H1 (cell line): ENCODE measurements around the gene P4HA3. TPM values are rescaled to one million over a fixed set of nuclear protein-coding genes. Genes with fewer than 3 reads are reported as not detected.

Experiments used
- CTCF ChIA-PET: fragments of 300-600 bp; sonication (Branson Sonifier 250); formaldehyde crosslinking; loops from one replicate; lab custom pipeline; 2021; ENCODE audit not compliant: partially characterized antibody; lab: Charles Lee
- POLR2A ChIA-PET: fragments of 300-600 bp; sonication (Branson Sonifier 250); formaldehyde crosslinking; loops from one replicate; lab custom pipeline; 2021; ENCODE audit warnings: inconsistent platforms; ENCODE audit not compliant: partially characterized antibody; lab: Charles Lee
- DNase-seq, 2 experiments: peaks; one replicate each; pipeline versions ENCODE4 v3.0.0 to v3.0.0-alpha.2; 2010 to 2022; ENCODE audit warnings: low spot score in 2 of 2, low read depth in 1 of 2, mixed read lengths in 1 of 2
- FAIRE-seq: peaks from 2 replicates; lab custom pipeline; 2011; peaks lifted over from hg19 to GRCh38; lab: Jason Lieb, UNC
- H2AFZ ChIP-seq: 2 replicates; pipeline ENCODE4 v1.8.1; 2012; ENCODE audit warnings: low read length, inconsistent platforms
- H2AK5ac ChIP-seq: 2 replicates; pipeline ENCODE4 v1.6.1; 2013; ENCODE audit warnings: low read depth, low read length
- H2BK120ac ChIP-seq: replicated peaks from 2 replicates; pipeline ENCODE3; 2013; ENCODE audit warnings: low read depth, low read length, inconsistent platforms
- H2BK12ac ChIP-seq: 2 replicates; pipeline ENCODE4 v1.6.1; 2013; ENCODE audit warnings: low read depth, low read length
- H2BK15ac ChIP-seq: 2 replicates; pipeline ENCODE4 v1.6.1; 2013; ENCODE audit warnings: low read length
- H2BK20ac ChIP-seq: 2 replicates; pipeline ENCODE4 v1.6.1; 2013; ENCODE audit warnings: low read length
- H2BK5ac ChIP-seq: 2 replicates; pipeline ENCODE4 v1.6.1; 2013; ENCODE audit warnings: low read depth, low read length
- H3K14ac ChIP-seq: 2 replicates; pipeline ENCODE4 v1.6.1; 2013; ENCODE audit warnings: inconsistent platforms; ENCODE audit not compliant: insufficient read length
- H3K18ac ChIP-seq: 2 replicates; pipeline ENCODE4 v1.6.1; 2013; ENCODE audit warnings: low read length; ENCODE audit errors: extremely low read depth
- H3K23ac ChIP-seq: 2 replicates; pipeline ENCODE4 v1.6.1; 2013; ENCODE audit warnings: inconsistent platforms; ENCODE audit not compliant: insufficient read length
- H3K23me2 ChIP-seq: 2 replicates; pipeline ENCODE4 v1.6.1; 2013; ENCODE audit warnings: low read depth, low read length
- H3K27ac ChIP-seq: 2 replicates; pipeline ENCODE4 v1.6.1; 2011; ENCODE audit warnings: low read depth, low read length, inconsistent platforms
- H3K27me3 ChIP-seq, 4 experiments: replicated peaks in 1 of 4; 1 replicate in 1 of 4; 2 replicates in 3 of 4; pipeline versions ENCODE4 v1.6.1 to v1.8.1; 2011 to 2013; ENCODE audit warnings: low read length in 3 of 4, mild to moderate bottlenecking in 3 of 4, inconsistent platforms in 2 of 4, mixed read lengths in 2 of 4, moderate library complexity in 1 of 4; ENCODE audit not compliant: control insufficient read depth in 3 of 4, insufficient read depth in 3 of 4; ENCODE audit errors: extremely low read depth in 1 of 4
- H3K36me3 ChIP-seq, 4 experiments: 2 replicates each; pipeline versions ENCODE4 v1.6.1 to v1.8.1; 2011 to 2013; ENCODE audit warnings: mild to moderate bottlenecking in 4 of 4, low read length in 3 of 4, moderate library complexity in 2 of 4, control low read depth in 1 of 4, inconsistent platforms in 1 of 4; ENCODE audit not compliant: insufficient read depth in 4 of 4, control insufficient read depth in 2 of 4
- H3K4ac ChIP-seq: replicated peaks from 2 replicates; pipeline ENCODE3; 2013; ENCODE audit warnings: low read length, low read depth, mixed read lengths, inconsistent platforms; ENCODE audit not compliant: insufficient read length
- H3K4me1 ChIP-seq, 4 experiments: replicated peaks in 1 of 4; 1 replicate in 1 of 4; 2 replicates in 3 of 4; pipeline versions ENCODE4 v1.6.1 to v1.8.1; 2011 to 2013; ENCODE audit warnings: low read length in 3 of 4, inconsistent platforms in 2 of 4, mixed read lengths in 1 of 4; ENCODE audit not compliant: insufficient read depth in 4 of 4, control insufficient read depth in 3 of 4
- H3K4me2 ChIP-seq, 2 experiments: 2 replicates each; pipeline versions ENCODE4 v1.6.1 to v1.8.1; 2011 to 2013; ENCODE audit warnings: low read depth in 2 of 2, low read length in 2 of 2, control low read depth in 1 of 2, inconsistent platforms in 1 of 2, mild to moderate bottlenecking in 1 of 2; ENCODE audit not compliant: insufficient read depth in 1 of 2
- H3K4me3 ChIP-seq, 4 experiments: fragments of 200-600, 300-600 bp in 1 of 4; sonication (generic), shearing (Covaris generic), sonication (Bioruptor Twin) in 1 of 4; 2 replicates each; pipeline versions ENCODE4 v1.5.1 to v1.8.1; 2011 to 2016; ENCODE audit warnings: low read length in 4 of 4, low read depth in 3 of 4, control low read depth in 2 of 4, inconsistent platforms in 2 of 4, mild to moderate bottlenecking in 2 of 4, mixed read lengths in 1 of 4, moderate library complexity in 1 of 4; ENCODE audit not compliant: insufficient read depth in 2 of 4; ENCODE audit errors: extremely low read depth in 1 of 4
- H3K56ac ChIP-seq: replicated peaks from 2 replicates; pipeline ENCODE3; 2013; ENCODE audit warnings: low read depth, mild to moderate bottlenecking, mixed read lengths, low read length, inconsistent platforms; ENCODE audit not compliant: insufficient read length
- H3K79me1 ChIP-seq: 2 replicates; pipeline ENCODE4 v1.6.1; 2013; ENCODE audit warnings: low read depth, low read length, control low read depth
- H3K79me2 ChIP-seq, 2 experiments: 2 replicates each; pipeline versions ENCODE4 v1.6.1 to v1.8.1; 2012 to 2013; ENCODE audit warnings: low read length in 2 of 2, mild to moderate bottlenecking in 2 of 2, inconsistent platforms in 1 of 2; ENCODE audit not compliant: insufficient read depth in 2 of 2, control insufficient read depth in 1 of 2
- H3K9ac ChIP-seq, 4 experiments: replicated peaks in 1 of 4; 1 replicate in 1 of 4; 2 replicates in 3 of 4; pipeline versions ENCODE4 v1.6.1 to v1.8.1; 2011 to 2013; ENCODE audit warnings: low read depth in 3 of 4, low read length in 3 of 4, control low read depth in 2 of 4, mild to moderate bottlenecking in 2 of 4, moderate library complexity in 2 of 4, inconsistent platforms in 1 of 4; ENCODE audit errors: extremely low read depth in 1 of 4
- H3K9me3 ChIP-seq, 2 experiments: 2 replicates each; pipeline versions ENCODE4 v1.6.1 to v1.8.1; 2012 to 2013; ENCODE audit warnings: mild to moderate bottlenecking in 2 of 2, moderate library complexity in 2 of 2, control low read depth in 1 of 2, inconsistent platforms in 1 of 2, low read depth in 1 of 2, low read length in 1 of 2, mixed read lengths in 1 of 2; ENCODE audit not compliant: insufficient read depth in 2 of 2
- H4K20me1 ChIP-seq, 2 experiments: replicated peaks in 1 of 2; 2 replicates each; pipeline versions ENCODE3 to v1.8.1; 2011 to 2013; ENCODE audit warnings: inconsistent platforms in 2 of 2, low read length in 2 of 2, mild to moderate bottlenecking in 1 of 2; ENCODE audit not compliant: insufficient read depth in 2 of 2, control insufficient read depth in 1 of 2
- H4K5ac ChIP-seq: 2 replicates; pipeline ENCODE4 v1.6.1; 2013; ENCODE audit warnings: low read length, low read depth, mixed read lengths, inconsistent platforms; ENCODE audit not compliant: insufficient read length
- H4K8ac ChIP-seq: 2 replicates; pipeline ENCODE4 v1.8.0; 2013; ENCODE audit warnings: mild to moderate bottlenecking, moderate library complexity, low read length, inconsistent platforms; ENCODE audit not compliant: insufficient read depth; ENCODE audit errors: extremely low read depth
- H4K91ac ChIP-seq: replicated peaks from 2 replicates; pipeline ENCODE3; 2013; ENCODE audit warnings: low read length, mixed read lengths, inconsistent platforms; ENCODE audit not compliant: insufficient read length
- ASH2L ChIP-seq: fragments of 200-600, 300-600 bp; sonication (generic); IDR thresholded peaks from one replicate; pipeline ENCODE4 v1.7.1; 2017; ENCODE audit warnings: low read length
- CBX8 ChIP-seq: fragments of 300-800, 300-1000 bp; sonication (generic); IDR thresholded peaks from 2 replicates; pipeline ENCODE4 v1.7.1; 2016; ENCODE audit warnings: low read depth, low read length, borderline replicate concordance
- CTBP2 ChIP-seq: IDR thresholded peaks from 2 replicates; pipeline ENCODE4 v1.7.0; 2011; ENCODE audit warnings: borderline replicate concordance, mild to moderate bottlenecking, moderate library complexity, mixed read lengths, low read length; ENCODE audit not compliant: insufficient read depth, insufficient read length
- KDM4A ChIP-seq: IDR thresholded peaks from one replicate; pipeline ENCODE4 v1.7.1; 2012; ENCODE audit warnings: low read depth, mild to moderate bottlenecking, moderate library complexity, low read length, inconsistent platforms; ENCODE audit not compliant: severe bottlenecking
- NANOG ChIP-seq: IDR thresholded peaks from 2 replicates; pipeline ENCODE4 v1.6.1; 2011; ENCODE audit warnings: low read length, low read depth, mild to moderate bottlenecking, inconsistent platforms; ENCODE audit not compliant: insufficient read depth, poor library complexity, severe bottlenecking
- PHF8 ChIP-seq: fragments of 200-600 bp; sonication (generic); conservative IDR thresholded peaks from 2 replicates; pipeline ENCODE4 v1.7.1; 2012; ENCODE audit warnings: low read depth, mild to moderate bottlenecking, inconsistent platforms, low read length, moderate library complexity
- POLR2A ChIP-seq, 2 experiments: IDR thresholded peaks; 1 replicate in 1 of 2; 2 replicates in 1 of 2; pipeline ENCODE4 v1.6.1; 2011; ENCODE audit warnings: low read depth in 2 of 2, low read length in 2 of 2, mild to moderate bottlenecking in 2 of 2; ENCODE audit errors: control extremely low read depth in 1 of 2
- POLR2AphosphoS5 ChIP-seq: IDR thresholded peaks from 2 replicates; pipeline ENCODE4 v1.6.1; 2011; ENCODE audit warnings: low read depth, low read length
- SIX5 ChIP-seq: IDR thresholded peaks from 2 replicates; pipeline ENCODE4 v1.6.1; 2011; ENCODE audit warnings: mild to moderate bottlenecking, low read depth, low read length
- SP4 ChIP-seq: IDR thresholded peaks from 2 replicates; pipeline ENCODE4 v1.6.1; 2012; ENCODE audit warnings: low read length, inconsistent platforms
- SUZ12 ChIP-seq: fragments of 200-600 bp; sonication (generic); IDR thresholded peaks from 2 replicates; pipeline ENCODE4 v1.6.1; 2012; ENCODE audit warnings: mild to moderate bottlenecking, inconsistent platforms, low read length, moderate library complexity, mixed read lengths
- TEAD4 ChIP-seq: IDR thresholded peaks from 2 replicates; pipeline ENCODE4 v1.6.1; 2012; ENCODE audit warnings: low read depth, low read length, inconsistent platforms, mixed read lengths
- WGBS, 2 experiments: shearing (Covaris generic) in 1 of 2; methylation state at CpG; one replicate each; pipeline versions ENCODE4 v1.1.6 to v1.1.7; 2013 to 2015; ENCODE audit warnings: low lambda C conversion rate in 2 of 2, mixed read lengths in 2 of 2, inconsistent platforms in 1 of 2, low coverage in 1 of 2, missing lambda C conversion rate in 1 of 2; ENCODE audit not compliant: insufficient replicate concordance in 2 of 2, insufficient coverage in 1 of 2, insufficient read length in 1 of 2; ENCODE audit errors: extremely low coverage in 1 of 2, missing lambda C conversion rate in 1 of 2; 5-methylcytosine and 5-hydroxymethylcytosine counted together
- polyA plus RNA-seq, 7 experiments: library from polyadenylated mRNA; depleted of rRNA in 3 of 7; stranded (reverse) in 5 of 7; unstranded in 2 of 7; fragments of >200 nt in 5 of 7; fragments of 200-250 nt in 2 of 7; gene quantifications; 1 replicate in 5 of 7; 2 replicates in 1 of 7; 4 replicates in 1 of 7; pipeline versions ENCODE4 v1.2.1 to v1.2.3, GENCODE V29; 2011 to 2013; ENCODE audit warnings: missing spikeins in 2 of 7, mixed read lengths in 2 of 7
- total RNA-seq: library from RNA; stranded (reverse); fragmentation: NEBNext Ultra II Directional; extraction: Animal tissue kit (Norgen Biotek cat#: 25700); gene quantifications from 2 replicates; pipeline ENCODE4 v1.2.1, GENCODE V29; 2021
- TF ChIP-seq, protein P1 (sequence below): IDR thresholded peaks from 2 replicates; pipeline ENCODE4 v1.6.1; 2012; ENCODE audit warnings: low read length, inconsistent platforms

Gene P4HA3
- total and polyA plus RNA-seq, 2 of the 8 experiments (the other 6 are each of a cell fraction or from before 2014, with no cell fraction given): 0.06 TPM; not detected in 1

DNA sequence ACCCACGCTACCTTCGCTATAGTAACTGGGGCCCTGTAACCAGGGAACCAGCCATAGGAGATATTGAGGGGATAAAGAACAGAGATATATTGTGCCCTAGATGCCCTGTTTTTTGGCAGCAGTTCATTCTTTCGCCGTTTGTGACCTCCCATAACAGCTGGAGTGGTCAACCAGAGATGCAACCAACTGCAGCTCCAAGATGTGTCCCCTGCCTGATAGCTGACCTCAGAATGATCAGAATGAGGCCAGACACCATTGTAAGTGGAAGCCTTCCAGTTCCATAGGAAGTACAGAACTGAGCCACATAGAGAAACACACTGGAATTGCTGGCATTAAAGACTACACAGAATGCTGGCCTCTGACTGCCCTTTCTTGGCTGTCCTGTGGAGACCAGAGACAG is 39.2 kb downstream of the P4HA3 start:
- Histone ChIP-seq H3K56ac (no peak overlapping the region), H3K9ac (no peak overlapping the region), H2BK12ac (no peak overlapping the region), H3K4ac (no peak overlapping the region), H3K14ac (no peak overlapping the region), H4K20me1 (no peaks in the 10 kb centered on the region), H3K79me2 (no peaks in the 10 kb centered on the region), H2AFZ (no peak overlapping the region)
- TF ChIP-seq SP4: no peak
- no peak for TF ChIP-seq NANOG
- TF ChIP-seq, protein P1, sequence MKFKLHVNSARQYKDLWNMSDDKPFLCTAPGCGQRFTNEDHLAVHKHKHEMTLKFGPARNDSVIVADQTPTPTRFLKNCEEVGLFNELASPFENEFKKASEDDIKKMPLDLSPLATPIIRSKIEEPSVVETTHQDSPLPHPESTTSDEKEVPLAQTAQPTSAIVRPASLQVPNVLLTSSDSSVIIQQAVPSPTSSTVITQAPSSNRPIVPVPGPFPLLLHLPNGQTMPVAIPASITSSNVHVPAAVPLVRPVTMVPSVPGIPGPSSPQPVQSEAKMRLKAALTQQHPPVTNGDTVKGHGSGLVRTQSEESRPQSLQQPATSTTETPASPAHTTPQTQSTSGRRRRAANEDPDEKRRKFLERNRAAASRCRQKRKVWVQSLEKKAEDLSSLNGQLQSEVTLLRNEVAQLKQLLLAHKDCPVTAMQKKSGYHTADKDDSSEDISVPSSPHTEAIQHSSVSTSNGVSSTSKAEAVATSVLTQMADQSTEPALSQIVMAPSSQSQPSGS: no peak
- no peak for TF ChIP-seq PHF8
- no peak for TF ChIP-seq TEAD4
- TF ChIP-seq ASH2L: no peak
- TF ChIP-seq SIX5: no peak
- no peak for TF ChIP-seq POLR2A (IDR thresholded peaks at IDR 0.05; ENCODE audit: control extremely low read depth in 1 of 2, low read depth in 2 of 2, low read length in 2 of 2)
- TF ChIP-seq POLR2AphosphoS5: no peak
- TF ChIP-seq CBX8: no peak
- TF ChIP-seq KDM4A: no peak
- TF ChIP-seq CTBP2: no peak
- no peak for TF ChIP-seq SUZ12
- TF ChIP-seq, all 59 proteins: peak for 0
- WGBS, 2 experiments: 84% methylated on average over 4 of the region's 4 CpGs; no CpG with 5 or more reads in 1 of the 2 experiments
- Histone ChIP-seq H2AK5ac (no peak overlapping the region), H3K4me2 (no peak overlapping the region), H3K79me1 (no peaks in the 10 kb centered on the region), H2BK5ac (no peak overlapping the region), H4K5ac (no peak overlapping the region), H2BK120ac (no peak overlapping the region), H3K9me3 (no peaks in the 10 kb centered on the region), H3K4me3 (no peak overlapping the region), H2BK15ac (no peak overlapping the region), H3K23ac (no peak overlapping the region), H4K8ac (no peak overlapping the region), H3K18ac (no peak overlapping the region), H4K91ac (no peak overlapping the region), H3K36me3 (no peaks in the 10 kb centered on the region), H3K4me1 (no peaks in the 10 kb centered on the region), H2BK20ac (no peak overlapping the region), H3K27me3 (no peaks in the 10 kb centered on the region), H3K23me2 (no peaks in the 10 kb centered on the region), H3K27ac (no peak overlapping the region)
- DNase-seq (no peak), FAIRE-seq (no peak)
- CTCF ChIA-PET: interaction anchor here (1.5 to 3.0 kb wide), 2 partner anchors 17 to 49 kb away, joined by 5 to 15 read pairs; no protein-coding TSS in a partner anchor
- POLR2A ChIA-PET: interaction anchor here (0.7 kb wide), 1 partner anchor 60 kb away, joined by 3 read pairs; no protein-coding TSS in a partner anchor
